ENCODE results near the gene LINC00237. TPM values are rescaled to one million over a fixed set of nuclear protein-coding genes. Genes with fewer than 3 reads are reported as not detected.

Gene LINC00237
- total RNA-seq, 2 donors from 2014 or later: not detected

DNA sequence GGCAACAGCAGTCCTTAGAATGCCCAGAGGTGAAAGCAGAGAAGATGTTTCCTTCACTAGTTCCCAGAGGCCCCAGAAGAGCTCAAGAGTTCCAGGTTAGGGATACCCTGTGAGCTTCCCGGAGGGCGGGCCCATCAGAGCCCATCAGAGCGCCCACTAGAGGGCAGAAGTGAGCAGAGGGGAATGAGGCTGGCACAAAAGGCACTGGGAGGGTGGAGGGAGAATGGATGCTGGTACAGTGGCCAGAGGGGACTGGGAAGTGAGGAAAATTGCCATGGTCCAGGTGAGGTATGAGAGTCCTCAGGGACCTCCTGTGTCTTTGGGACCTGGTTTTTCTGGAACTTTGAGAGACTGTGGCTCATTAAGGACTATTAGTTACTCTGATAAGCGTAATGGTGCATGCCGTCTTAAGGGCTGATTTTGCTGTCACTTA lies 57.3 kb downstream of the LINC00237 start:
- Histone ChIP-seq H3K4me1 (no peaks in the 10 kb centered on the region), H3K27ac (no peak overlapping the region), H3K36me3 (replicated peaks in 1 of 2; ENCODE audit: insufficient read depth in 1 of 2, low read depth in 2 of 2) (no peaks in the 10 kb centered on the region), H3K4me3 (no peak overlapping the region), H3K27me3 (no peaks in the 10 kb centered on the region), H3K9me3 (no peaks in the 10 kb centered on the region)
- WGBS, 2 donors: 52 to 58% methylated on average over 5 of the region's 5 CpGs
- TF ChIP-seq CTCF (IDR thresholded peaks at IDR 0.05): peak; percentile 29 to 66 (median 54)
- TF ChIP-seq POLR2A (IDR thresholded peaks at IDR 0.05): no peak
- DNase-seq: peak in 3 of 4 donors; percentile 24 to 58 (median 54)
- no peak for ATAC-seq
- intact Hi-C loops (cut with DNase I): no loop called here

DNA sequence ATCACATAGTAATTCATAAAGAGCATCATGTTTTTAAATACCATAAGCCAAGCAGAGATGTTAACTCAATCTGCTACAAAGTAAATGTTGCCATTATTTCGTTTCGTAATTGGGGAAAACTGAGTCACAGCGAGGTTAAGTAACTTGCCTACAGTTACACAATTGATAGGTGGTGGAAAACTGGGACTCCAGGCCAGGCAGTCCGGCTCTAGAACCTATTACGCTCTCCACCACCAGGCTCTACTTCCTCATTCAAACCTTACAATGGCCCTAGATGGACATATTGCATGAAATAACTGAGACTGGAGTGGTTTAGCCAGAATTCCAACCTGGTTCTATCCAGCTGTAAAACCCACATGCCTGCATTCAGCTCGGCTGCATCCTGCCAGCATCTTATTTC lies 58.2 kb downstream of the LINC00237 start:
- intact Hi-C loops (cut with DNase I): no loop called here

DNA sequence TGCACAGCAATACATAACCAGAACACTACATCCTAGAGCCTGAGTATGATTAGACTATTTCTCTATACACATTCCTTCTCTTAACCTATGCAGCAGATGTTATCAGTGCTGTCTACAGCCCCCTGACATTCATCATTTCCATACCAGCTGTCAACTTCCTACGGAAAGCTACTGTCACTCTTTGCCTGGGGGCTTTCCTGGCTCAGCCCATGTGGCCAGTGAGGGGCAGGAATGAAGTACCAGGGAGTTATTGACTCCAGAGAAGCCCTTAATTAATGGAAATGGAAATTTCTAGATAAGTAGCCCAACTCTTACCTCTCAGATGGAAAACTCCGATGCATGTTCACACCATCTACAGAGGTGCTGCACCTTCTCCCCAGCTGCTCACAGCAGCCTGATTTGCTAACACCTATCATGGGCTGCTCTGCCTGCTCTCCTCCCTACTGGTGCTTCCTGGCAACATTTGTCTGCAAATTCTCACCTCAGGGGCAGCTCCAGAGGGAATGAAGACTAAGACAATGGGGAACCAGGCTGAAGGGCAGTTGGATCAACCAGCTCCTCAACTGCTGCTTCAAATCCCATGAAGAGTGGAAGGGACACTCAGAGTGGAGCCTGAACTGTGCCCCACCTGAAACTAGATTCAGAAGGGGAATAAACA lies 59.6 kb downstream of the LINC00237 start:
- intact Hi-C loops (cut with DNase I): no loop called here
- no peak overlapping the region for H3K27ac ChIP-seq
- TF ChIP-seq CTCF (IDR thresholded peaks at IDR 0.05) (no peak), POLR2A (IDR thresholded peaks at IDR 0.05) (no peak)
- no peak for DNase-seq
- no peaks in the 10 kb centered on the region for H3K27me3 ChIP-seq
- ATAC-seq: no peak
- H3K4me3 ChIP-seq: no peak overlapping the region
- WGBS, 2 donors: 29 to 44% methylated on average over 2 of the region's 2 CpGs
- H3K4me1 ChIP-seq: no peaks in the 10 kb centered on the region
- H3K36me3 ChIP-seq (replicated peaks in 1 of 2; ENCODE audit: insufficient read depth in 1 of 2, low read depth in 2 of 2): no peaks in the 10 kb centered on the region
- no peaks in the 10 kb centered on the region for H3K9me3 ChIP-seq

More for the DNA sequence above, 58.2 kb downstream of the LINC00237 start:
- H3K4me1 ChIP-seq: no peaks in the 10 kb centered on the region
- no peaks in the 10 kb centered on the region for H3K36me3 ChIP-seq (replicated peaks in 1 of 2; ENCODE audit: insufficient read depth in 1 of 2, low read depth in 2 of 2)
- H3K4me3 ChIP-seq: no peak overlapping the region
- no peak for TF ChIP-seq CTCF (IDR thresholded peaks at IDR 0.05)
- TF ChIP-seq POLR2A (IDR thresholded peaks at IDR 0.05): no peak
- no peak for DNase-seq
- H3K9me3 ChIP-seq: no peaks in the 10 kb centered on the region
- no peak overlapping the region for H3K27ac ChIP-seq
- no peak for ATAC-seq
- H3K27me3 ChIP-seq: no peaks in the 10 kb centered on the region
- 65 to 70% methylated on average over 6 of the region's 6 CpGs for WGBS, 2 donors

Small RNA genes lying within 50 kb of the gene (small RNA-seq; reads per million reads assigned to genes)
- gene RNA5SP477: not detected

Other genes with a start within 250 kb of the LINC00237 start
- gene KIZ, start 19.7 kb upstream of the LINC00237 start, total RNA-seq: 10 to 100 TPM; 17.1 to 28.7 TPM
- 10 to 100 TPM; 26.0 to 32.9 TPM for gene XRN2, start 197.0 kb upstream of the LINC00237 start, total RNA-seq